ENCODE measurements around the gene SBF2. TPM values are rescaled to one million over a fixed set of nuclear protein-coding genes. Genes with fewer than 3 reads are reported as not detected.

SBF2 gene
- total RNA-seq, 4 donors from 2014 or later: 19.3 to 28.1 (median 25.8) TPM

GRCh38 chr11:9858822-9859221 is 435.2 kb downstream of the SBF2 start:
- no peak for ATAC-seq
- in situ Hi-C loops (cut with MboI; ENCODE audit: low sequenced_read_pairs in 4 of 4): loop anchor here in 2 of 4 donors (25.0 kb wide), 1 partner anchor 453 kb away; the partner anchor contains the start of gene ADM (in 2 of the 2)

GRCh38 chr11:9858218-9858617 is 435.8 kb downstream of the SBF2 start:
- in situ Hi-C loops (cut with MboI; ENCODE audit: low sequenced_read_pairs in 4 of 4): loop anchor here in 2 of 4 donors (25.0 kb wide), 1 partner anchor 454 kb away; the partner anchor contains the start of gene ADM (in 2 of the 2)
- Histone ChIP-seq H3K4me3 (no peak overlapping the region), H3K27me3 (no peaks in the 10 kb centered on the region), H3K27ac (no peak overlapping the region), H3K36me3 (peaks cover 0 to 14% of the 10 kb centered on the region in 2 donors), H3K4me1 (no peaks in the 10 kb centered on the region), H3K9me3 (no peaks in the 10 kb centered on the region)
- intact Hi-C loops (cut with DNase I; ENCODE audit: low total_unique reads): no loop called here
- DNase-seq (no peak), ATAC-seq (no peak)
- TF ChIP-seq POLR2A (IDR thresholded peaks at IDR 0.05) (no peak), CTCF (IDR thresholded peaks at IDR 0.05 in 4 of 5, conservative IDR thresholded peaks at IDR 0.05 in 1 of 5) (no peak)

More at GRCh38 chr11:9858822-9859221, 435.2 kb downstream of the SBF2 start:
- no peak overlapping the region for H3K4me3 ChIP-seq
- H3K36me3 ChIP-seq: peaks cover 0 to 14% of the 10 kb centered on the region in 2 donors
- DNase-seq: no peak
- TF ChIP-seq CTCF (IDR thresholded peaks at IDR 0.05 in 4 of 5, conservative IDR thresholded peaks at IDR 0.05 in 1 of 5): no peak
- TF ChIP-seq POLR2A (IDR thresholded peaks at IDR 0.05): no peak
- H3K27me3 ChIP-seq: no peaks in the 10 kb centered on the region
- no peaks in the 10 kb centered on the region for H3K4me1 ChIP-seq
- intact Hi-C loops (cut with DNase I; ENCODE audit: low total_unique reads): no loop called here
- H3K27ac ChIP-seq: no peak overlapping the region
- no peaks in the 10 kb centered on the region for H3K9me3 ChIP-seq

- H3K27ac ChIP-seq: no peak overlapping the region
- TF ChIP-seq POLR2A (IDR thresholded peaks at IDR 0.05) (no peak), CTCF (IDR thresholded peaks at IDR 0.05 in 4 of 5, conservative IDR thresholded peaks at IDR 0.05 in 1 of 5) (no peak)
- H3K4me1 ChIP-seq: no peaks in the 10 kb centered on the region
- no peak for DNase-seq
- intact Hi-C loops (cut with DNase I; ENCODE audit: low total_unique reads) (no loop called here), in situ Hi-C loops (cut with MboI; ENCODE audit: low sequenced_read_pairs in 4 of 4) (loop anchor here in 2 of 4 donors (25.0 kb wide), 1 partner anchor 457 kb away; the partner anchor contains the start of gene ADM (in 2 of the 2))
- no peaks in the 10 kb centered on the region for H3K9me3 ChIP-seq
- peaks cover 0 to 14% of the 10 kb centered on the region in 2 donors for H3K36me3 ChIP-seq
- H3K4me3 ChIP-seq: no peak overlapping the region
- no peaks in the 10 kb centered on the region for H3K27me3 ChIP-seq
- ATAC-seq: no peak
These were observed 438.3 kb downstream of the SBF2 start for GRCh38 chr11:9855579-9856287.

GRCh38 chr11:9853929-9854552 is 440.0 kb downstream of the SBF2 start:
- H3K27me3 ChIP-seq: no peaks in the 10 kb centered on the region
- TF ChIP-seq POLR2A (IDR thresholded peaks at IDR 0.05): no peak
- TF ChIP-seq CTCF (IDR thresholded peaks at IDR 0.05 in 4 of 5, conservative IDR thresholded peaks at IDR 0.05 in 1 of 5): no peak
- ATAC-seq (no peak), DNase-seq (no peak)
- no peak overlapping the region for H3K4me3 ChIP-seq
- no peak overlapping the region for H3K27ac ChIP-seq
- in situ Hi-C loops (cut with MboI; ENCODE audit: low sequenced_read_pairs in 4 of 4): loop anchor here in 2 of 4 donors (25.0 kb wide), 1 partner anchor 458 kb away; the partner anchor contains the start of gene ADM (in 2 of the 2)
- intact Hi-C loops (cut with DNase I; ENCODE audit: low total_unique reads): no loop called here
- H3K4me1 ChIP-seq: no peaks in the 10 kb centered on the region
- H3K9me3 ChIP-seq: no peaks in the 10 kb centered on the region
- H3K36me3 ChIP-seq: peaks cover 0 to 23% of the 10 kb centered on the region in 2 donors

Data from gastrocnemius medialis (tissue), 4 donors.